ENCODE results near the gene THBS2.

THBS2 gene

DNA sequence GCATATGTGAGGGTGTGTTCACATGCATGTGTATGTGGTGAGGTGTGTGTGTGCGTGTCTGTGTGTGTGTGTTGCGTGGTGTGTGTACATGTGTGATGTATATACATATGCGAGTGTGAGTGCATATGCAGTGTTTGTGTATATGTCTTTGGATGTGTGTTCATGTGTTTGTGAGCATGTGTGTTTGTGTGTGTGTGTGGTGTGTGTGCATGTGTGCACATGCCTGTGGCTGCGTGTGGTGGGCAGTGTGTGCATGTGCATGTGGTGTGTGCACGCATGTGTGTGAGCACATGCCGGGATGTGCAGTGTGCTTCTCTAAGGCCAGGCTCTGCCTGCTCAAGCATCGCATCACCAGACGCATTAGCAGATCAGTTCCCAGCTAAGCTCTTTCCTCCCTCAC, 5.7 kb downstream of the THBS2 start:
- DNase-seq = no peak

DNA sequence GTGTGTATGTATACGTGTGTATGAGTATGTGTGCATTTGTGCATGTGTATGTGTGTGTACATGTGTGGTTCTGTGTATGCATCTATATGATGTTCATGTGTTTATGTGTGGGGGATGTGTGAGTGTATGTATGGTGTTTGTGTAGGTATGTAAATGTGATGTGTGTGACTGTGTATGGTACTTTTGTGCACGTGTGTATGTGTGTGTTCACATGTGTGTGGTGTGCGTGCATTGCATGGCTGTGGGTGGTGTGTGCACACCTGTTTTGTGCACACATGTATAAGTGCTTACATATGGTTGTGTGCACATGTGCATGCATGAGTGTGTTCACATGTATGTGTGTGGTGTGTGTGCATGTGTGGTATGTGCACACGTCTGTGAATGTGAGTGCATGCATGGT, 6.2 kb downstream of the THBS2 start:
- DNase-seq = no peak

DNA sequence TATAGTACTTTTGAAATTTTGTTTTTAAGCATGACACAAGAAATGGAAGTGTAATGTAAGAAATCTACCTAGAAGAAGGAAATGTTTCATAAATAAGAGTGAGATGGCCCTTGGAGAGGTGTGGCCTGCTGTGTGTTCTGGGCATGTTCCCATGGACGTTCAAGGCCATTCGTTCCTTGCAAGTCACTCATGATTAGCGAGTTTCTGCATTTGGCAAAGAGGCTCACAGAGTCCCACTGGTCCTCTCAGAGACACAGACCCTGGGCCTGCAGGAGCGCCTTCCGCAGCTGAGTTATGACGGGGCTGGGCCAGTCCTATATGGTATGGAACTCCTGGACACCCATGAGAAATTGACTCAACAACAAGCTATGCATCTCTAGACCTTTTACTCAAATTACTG, 7.2 kb downstream of the THBS2 start:
- no peak for DNase-seq

DNA sequence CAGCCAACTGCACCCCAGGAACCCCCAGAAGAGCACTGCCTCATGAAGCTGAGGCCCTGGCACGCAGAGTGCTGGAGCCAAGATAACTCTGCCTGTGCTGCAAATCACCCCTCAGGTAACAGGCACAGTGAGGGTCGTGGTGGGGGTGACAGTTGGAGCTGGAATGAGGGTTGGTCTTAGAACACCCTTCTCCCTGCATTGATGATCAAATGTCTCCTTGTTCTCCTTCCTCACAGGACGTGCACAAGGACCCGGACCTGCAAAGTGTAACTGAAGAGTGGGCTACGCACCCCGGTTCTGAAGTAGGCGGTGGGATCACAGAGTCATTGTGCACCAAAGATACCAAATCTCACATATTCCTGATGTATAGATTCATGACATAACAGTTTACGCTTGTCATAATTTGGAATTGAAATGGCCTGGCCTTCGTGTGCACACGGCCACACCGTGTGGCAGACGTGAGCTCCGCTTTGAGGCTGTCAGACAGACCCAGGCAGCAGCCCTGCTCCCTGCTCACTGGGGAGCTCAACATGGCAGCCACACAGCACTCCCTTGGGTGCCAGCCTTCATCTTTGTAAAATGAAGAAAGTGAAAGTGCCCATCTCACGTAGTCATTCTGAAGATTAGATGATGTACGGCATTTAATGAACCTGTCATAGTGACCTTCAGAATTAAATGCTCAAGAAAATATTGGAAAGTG, 8.8 kb downstream of the THBS2 start:
- DNase-seq = no peak

DNA sequence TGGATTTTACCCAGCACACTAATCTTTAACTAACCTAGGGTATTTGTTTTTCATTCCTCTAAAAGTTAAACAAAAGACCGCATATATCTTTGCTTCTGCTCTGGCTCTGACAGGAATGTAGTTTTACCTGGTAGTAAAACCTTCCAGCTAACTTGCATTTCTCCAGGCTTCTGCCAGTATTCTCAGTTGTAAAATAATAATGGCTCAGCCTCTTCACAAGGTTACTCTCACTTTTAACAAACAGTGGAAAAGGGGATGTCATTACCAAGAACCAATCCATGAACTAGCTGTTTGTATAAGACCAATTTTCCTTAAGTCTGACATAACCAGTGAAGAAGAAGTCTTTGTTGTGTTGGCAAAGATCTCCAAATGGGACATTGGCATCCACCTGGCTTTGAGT, 10.0 kb downstream of the THBS2 start:
- no peak for DNase-seq

DNA sequence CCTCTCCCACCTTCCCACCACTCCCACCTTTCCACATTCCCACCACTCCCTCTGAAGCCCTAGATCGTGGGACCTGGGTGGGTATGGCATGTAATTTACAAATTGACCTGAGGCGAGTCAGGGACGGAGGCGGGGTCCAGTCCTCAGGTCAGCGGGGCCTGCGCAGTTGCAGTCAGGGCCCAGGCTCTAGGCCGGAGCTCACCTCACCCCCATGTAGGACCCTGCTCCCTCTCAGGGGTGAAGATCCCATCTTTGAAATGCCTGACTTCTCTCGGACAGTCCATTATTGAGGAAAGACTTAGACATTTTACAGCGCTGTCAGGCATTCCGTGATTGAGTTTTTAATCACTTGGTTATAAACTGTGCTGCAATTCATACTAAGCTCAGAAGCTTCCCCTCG, 10.5 kb downstream of the THBS2 start:
- DNase-seq = no peak

DNA sequence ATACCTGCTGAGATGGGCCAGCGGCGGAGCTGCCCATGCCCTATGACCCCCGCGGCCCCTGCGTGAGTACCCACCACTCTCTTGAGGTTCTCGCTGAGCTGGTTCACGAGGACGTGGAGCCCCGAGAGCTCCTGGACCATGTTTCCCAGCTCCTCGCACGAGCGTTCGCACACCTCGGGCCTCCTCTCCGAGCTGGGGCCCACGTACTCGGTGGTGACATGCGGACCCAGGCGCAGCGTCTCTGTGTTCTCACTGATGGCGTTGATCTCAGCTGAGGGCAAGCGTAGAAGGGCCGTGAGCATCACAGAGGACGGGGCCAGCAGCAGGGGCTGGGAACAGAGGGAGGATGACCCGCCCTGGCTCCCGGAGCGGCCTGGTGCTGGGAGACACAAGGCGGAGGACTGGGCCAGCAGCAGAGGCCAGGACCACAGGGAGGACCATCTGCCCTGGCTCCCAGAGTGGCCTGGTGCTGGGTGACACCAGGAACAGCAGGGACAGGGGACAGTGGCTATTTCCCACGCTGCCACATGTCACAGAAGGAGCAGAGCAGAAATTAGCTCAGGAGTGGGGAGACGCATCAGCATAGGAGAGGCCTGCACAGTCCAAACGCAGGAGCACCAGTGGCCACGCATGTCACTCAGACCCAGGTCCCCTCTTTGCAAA, 11.8 kb downstream of the THBS2 start:
- DNase-seq = no peak

DNA sequence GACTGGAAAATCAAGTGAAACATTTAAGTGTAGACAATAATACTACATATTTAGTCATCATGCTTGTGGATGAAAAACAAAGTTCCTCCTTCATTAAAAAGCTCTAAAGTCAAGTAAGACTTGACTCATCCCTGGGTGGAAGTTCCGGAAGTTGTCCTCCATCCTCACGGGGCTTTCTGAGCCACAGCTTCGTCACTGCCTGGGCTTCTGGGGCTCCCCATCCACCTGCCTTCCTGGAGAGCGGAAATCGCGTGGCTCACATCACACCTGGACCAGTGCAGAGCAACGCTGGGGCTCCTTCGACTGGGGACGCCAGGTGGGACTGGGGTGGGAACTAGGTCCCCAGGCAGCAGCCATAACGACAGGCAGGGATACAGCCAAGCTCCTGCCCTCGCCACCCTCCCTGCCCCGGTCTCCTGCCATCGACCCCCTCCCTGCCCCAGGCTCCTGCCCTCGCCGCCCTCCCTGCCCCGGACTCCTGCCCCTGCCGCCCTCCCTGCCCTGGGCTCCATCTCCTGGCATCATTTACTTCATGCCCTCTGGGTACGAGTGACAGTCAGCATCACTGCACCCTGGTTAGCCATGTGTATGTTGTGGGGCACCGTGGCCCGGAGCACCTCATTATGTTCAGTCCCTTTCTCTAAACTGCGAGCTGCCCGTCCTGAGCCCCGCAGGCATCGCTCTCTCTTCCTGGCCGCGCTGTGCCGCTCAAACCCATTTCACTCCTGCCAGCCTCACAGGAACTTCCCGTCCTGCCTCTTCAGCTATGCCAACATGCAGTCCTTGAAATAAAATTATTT, 12.9 kb downstream of the THBS2 start:
- DNase-seq = no peak

DNA sequence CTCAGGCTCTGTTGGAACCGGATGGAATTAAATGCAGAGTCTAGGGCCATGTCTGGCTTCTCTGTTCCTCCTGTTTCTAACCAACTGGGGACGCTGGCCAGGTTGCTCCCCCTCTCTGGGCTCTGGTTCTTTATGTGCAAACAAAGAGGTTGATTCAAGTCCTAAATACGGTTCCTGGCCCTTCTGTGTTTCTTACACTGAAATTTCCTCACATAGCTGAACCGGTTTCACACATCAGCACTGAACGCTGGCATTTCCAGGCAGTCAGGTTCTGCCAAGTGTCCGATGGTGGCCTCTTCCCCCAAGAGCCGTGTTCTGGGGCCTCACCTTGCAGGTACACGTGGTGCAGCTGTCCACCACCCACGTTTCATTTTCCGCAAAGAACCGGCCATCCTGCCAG, 13.5 kb downstream of the THBS2 start:
- DNase-seq = no peak

DNA sequence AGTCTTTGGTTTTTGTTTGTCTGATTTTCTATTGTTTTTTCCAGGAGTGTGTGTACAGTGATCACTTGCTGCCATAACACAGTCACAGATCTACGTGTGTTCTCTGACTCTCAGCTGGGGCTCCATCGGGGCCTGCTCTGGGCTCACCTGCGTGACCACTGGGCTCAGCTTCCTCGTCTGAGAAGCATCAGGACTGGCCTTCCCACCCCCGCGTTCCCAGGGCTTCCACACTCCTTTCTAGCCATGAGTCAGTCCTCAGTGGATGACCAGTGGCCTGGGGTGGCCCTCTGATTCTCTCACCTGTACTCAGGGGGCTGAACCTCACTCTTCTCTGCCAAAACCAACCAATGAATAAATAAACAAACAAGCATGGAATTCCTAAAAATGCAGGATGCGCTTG, 14.5 kb downstream of the THBS2 start:
- no peak for DNase-seq

DNA sequence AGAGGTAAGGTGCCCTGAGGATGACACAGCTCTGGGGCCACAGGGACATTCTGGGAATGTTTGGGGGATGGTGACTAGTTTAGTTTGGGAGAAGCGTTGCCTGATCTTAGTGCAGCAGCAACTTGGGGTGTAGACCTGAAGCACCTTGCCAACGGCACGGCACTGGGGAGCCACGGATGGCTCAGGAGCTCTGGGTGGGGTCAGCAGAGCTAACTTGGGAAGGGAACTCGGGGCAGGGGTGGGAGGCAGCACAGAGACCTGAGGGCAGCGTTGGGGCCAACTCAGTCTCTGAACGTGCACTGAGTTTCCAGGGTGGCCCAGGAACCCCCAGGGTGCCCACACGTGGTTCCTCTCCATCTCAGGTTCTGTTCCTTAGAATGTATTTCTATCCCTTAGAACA, 14.9 kb downstream of the THBS2 start:
- no peak for DNase-seq

DNA sequence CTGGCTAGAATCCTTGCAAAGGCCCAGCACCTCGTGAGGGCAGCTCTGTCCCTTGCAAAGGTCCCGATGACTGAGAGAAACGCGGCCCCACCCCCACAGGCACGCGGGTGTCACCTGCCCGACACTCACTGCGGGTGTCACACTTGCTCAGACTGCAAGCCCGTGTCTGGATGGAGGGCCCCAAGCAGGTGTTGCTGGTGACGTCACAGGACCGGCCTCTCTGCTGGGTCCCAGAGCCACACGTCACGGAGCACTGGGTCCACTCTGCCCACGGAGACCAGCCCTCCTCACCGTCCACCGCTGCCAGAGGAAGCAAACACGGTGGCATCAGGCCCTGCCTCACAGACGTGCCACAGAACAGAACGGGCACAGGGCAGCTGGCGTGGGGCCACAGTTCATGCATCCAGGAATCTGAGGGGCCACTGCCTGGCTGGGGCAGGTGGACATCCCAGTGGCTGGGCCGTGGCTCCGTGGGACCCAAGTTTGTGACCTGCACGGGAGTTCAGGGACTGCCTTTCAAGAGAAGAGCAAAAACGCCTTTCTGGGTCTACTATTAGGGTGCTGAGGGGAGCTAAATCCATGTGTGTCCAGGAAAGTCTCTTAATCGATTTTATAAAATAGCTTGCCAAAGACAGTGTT, 16.0 kb downstream of the THBS2 start:
- no peak for DNase-seq

DNA sequence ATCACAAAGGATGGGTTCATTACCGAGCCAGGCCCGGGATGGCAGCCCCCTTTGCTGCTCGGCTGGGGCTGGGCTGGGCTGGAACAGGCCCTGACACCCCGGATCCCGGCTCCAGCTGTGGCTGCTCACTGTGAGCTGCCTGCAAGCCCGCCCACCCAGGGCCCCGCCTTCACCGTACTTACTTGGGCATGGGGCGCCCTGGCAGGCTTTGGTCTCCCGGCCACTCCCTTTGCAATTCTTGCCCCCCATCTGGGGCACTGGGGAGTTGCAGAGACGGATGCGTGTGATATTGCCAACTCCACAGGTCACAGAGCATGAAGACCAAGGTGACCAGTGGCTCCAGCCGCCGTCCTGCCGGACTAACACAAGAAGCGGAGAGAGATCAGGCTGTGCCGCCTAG, 16.7 kb downstream of the THBS2 start:
- no peak for DNase-seq

DNA sequence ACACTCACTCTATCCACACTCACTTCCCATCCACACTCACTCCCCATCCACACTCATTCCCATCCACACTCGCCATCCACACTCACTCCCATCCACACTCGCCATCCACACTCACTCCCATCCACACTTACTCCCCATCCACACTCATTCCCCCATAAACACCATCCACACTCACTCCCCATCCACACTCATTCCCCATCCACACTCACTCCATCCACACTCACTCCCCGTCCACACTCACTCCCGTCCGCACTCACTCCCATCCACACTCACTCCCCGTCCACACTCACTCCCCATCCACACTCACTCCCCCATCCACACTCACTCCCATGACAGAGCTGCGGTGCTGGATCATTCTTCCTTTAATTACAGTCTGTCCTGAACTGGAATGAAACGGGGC, 17.1 kb downstream of the THBS2 start:
- no peak for DNase-seq

DNA sequence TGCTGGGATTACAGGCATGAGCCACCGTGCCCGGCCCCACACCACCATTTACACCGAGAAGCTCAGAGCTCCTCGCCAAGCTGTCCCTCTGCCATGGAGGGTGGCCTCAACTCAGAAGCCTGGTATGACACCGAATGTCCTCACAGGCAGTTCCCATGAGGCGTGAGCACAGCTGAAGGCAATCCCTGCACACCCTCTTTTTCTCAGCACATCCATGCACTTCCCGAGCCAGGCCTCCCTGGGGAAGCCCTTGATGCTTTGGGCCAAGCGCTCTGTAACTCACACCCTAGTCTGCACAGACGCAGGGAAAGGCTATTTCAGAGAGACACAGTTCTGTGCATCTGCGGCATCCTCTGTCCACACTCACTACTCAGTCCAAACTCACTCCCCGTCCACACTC, 18.4 kb downstream of the THBS2 start:
- no peak for DNase-seq

DNA sequence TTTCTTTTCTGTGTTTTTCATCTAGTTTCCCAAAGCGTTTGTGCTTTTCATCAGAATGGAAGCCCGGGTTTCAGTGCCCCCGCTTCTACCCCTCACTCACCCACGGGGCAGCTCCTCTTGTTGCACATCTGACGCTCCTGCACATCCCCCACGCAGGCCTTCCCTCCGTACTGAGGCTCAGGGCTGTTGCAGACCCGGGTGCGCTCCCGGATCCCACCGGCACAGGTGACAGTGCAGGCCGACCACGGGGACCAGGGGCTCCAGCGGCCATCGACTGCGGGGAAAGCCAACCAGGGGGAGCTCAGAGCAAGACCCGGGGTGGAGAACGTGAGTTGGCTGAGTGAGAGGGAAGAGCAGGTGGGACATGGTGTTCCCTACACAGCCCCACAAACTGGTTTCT, 19.0 kb downstream of the THBS2 start:
- no peak for DNase-seq

DNA sequence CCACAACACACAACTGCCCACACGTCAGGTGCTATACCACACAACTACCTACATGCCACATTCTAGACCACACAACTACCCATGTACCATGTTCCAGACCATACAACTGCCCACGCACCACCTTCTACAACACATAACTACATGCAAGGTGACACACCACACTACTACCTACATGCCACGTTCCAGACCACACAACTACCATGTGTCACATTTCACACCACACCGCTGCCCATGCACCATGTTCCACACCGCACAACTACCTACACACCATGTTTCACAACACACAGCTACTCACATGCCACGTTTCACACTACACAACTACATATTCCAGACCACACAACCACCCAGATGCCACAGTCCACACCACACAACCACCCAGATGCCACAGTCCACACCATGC, 19.8 kb downstream of the THBS2 start:
- DNase-seq = no peak

DNA sequence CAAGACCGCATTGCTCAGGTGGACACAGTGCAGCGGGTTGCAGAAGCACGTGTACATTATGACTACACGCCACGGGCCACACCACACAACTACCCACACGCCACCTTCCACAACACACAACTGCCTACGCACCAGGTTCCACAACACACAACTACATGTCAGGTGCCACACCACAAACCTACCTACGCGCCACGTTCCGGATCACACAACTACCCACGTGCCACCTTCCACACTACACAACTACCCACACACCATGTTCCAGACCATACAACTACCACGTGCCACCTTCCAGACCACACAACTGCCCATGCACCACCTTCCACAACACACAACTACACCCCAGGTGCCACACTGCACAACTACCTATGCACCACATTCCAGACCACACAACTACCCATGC, 20.5 kb downstream of the THBS2 start:
- DNase-seq = no peak

DNA sequence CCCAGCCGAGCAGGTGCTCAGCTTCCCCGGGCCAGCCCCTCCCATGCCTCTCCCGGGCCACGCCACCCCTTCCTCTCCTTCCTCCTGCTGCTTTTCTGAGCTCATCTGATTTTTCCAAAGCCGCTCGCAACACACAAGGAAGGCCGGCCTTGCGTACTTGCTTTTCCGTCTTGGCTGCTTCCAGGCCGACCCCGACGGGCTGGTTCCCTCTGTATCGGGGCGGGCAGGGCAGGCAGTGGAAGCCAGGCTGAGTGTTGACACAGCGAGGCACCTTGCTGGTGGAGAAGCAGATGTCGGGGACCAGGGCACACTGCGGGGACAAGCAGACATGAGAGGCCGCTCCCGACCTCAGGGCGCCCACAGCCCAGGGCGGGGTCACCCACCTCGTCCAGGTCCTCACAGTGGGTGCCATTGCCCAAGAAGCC, 21.1 kb downstream of the THBS2 start:
- DNase-seq = no peak

DNA sequence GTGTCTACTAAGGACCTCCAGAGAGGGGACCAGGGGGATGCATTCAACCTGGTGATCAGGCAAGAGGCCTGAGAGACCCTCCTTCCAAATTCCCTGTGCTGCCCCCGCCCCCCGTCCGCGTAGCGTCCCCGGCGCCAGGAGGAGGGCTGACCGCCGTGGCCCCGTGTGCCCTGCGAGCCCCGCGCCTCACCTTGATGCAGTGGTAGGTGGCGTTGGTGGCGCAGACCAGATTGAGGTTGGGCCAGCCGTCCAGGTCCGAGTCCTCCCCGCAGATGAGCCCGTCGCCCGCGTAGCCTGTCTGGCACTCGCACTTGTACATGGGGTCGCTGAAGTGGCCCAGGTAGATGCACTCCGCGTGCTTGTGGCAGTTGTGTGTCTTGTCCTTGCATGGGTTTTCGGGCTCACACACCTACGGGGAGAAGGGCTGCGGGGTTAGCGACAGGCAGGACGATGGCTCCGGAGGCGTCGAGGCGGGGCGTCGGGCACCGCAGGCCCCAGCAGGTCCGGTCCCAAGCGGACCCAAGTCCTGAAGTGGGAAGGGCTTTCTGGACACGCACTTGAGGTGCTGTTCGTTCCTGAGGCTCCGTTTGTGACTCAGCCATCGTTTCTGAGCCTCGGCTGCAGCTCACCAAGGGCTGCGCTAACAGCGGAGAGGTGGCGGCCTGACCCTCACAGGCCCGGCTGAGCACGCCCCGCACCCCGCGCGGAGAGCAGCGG, 21.7 kb downstream of the THBS2 start:
- DNase-seq = no peak

DNA sequence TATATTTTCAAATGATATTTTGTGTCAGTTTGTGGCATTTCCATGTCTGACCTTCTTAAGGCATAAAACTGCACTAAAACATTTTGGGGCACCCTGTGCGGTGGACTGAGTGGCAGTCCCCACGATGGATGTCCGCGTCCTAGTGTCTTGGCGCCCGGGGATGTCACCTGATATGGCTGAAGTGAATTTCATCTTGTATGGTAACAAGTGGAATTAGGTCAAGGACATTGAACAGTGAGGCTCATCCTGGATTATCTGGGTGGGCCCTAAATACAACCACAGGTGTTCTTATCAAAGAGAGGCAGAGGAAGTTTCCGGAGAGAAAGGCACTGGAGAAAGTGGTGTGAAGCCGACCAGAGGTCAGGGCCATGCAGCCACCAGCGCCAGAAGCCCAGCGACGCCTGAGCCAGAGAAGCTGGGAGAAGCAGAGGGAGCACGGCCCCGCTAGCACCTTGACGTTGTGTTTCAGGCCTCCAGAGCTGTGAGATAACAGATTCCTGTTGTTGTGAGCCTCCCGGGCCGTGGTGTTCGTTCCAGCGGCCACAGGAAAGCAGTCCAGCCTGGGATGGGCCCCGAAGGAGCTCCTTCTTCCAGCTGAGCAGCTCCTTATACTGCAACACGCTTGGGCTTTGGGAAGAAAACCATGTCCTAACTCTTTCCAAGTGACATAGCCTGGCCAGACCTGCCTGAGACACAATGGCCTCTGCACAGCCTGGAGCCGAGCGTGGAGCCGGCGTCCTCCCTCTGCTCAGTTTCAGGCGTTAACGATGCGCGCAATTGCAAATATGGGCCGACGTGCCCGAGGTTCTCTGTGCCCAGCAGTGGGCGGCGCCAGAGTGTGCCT, 22.5 kb downstream of the THBS2 start:
- no peak for DNase-seq

DNA sequence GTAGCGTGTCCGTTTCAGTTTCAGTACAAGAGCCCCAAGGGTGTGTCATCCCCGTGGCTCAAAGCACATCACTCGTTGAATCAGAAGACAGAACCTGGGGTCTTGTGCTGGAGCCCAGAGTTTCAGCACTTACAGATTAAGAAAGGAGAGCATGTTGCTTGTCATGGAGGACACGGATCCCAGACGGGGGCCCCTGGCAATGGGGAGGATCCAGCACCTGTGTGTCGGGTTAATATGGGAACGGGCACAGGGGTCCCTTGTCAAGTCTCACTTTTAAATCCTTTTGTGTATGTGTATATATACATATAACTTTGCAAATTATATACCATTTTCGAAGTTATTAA, 23.4 kb downstream of the THBS2 start:
- DNase-seq = no peak
